Fibroblast of skin of left biceps (primary cell): Measurements from ENCODE around the gene UBAC2.
A peak's percentile ranks its signal among the peaks of the same experiment; 100 is the strongest.

Source experiments
- DNase-seq, 2 experiments: peaks; one replicate each; pipeline ENCODE4 v3.0.0-alpha.2; 2013; ENCODE audit warnings: low read depth in 2 of 2

Gene UBAC2

DNA sequence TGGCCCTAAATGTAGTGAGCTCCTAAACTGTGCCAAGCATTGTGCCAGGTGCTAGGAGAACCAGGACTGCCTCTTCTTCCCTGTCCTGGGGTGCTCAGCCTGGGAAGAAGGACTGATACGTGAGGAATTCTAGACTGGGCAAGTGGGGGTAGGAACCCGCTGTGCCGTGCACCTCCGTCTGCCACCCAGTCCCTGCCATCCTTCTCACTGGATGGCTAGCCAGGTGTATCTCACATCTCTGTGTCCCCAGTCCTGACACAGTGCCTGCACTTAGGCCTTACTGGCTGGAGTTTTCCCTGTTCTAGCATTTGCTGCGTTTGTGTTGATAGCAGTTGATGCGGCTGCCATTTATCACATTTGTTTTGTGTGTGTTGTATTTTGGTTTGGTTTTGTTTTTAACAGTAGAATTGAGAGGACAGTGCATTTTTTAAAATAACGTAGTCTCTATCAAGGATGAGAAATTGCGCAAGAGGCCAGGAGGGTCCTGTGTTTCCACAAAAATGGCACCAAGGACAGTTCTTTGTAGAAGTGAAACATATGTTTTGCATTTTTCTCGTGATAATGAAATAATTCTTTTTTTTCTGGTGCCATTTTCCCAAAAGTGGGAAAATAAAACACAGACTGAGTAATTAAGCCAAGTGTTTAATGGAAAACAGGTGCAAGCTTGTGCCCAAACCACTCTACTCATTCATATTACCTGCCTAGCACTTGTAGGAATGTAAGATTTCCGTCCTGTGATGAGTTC is 111.3 kb downstream of the UBAC2 start:
- no peak for DNase-seq

DNA sequence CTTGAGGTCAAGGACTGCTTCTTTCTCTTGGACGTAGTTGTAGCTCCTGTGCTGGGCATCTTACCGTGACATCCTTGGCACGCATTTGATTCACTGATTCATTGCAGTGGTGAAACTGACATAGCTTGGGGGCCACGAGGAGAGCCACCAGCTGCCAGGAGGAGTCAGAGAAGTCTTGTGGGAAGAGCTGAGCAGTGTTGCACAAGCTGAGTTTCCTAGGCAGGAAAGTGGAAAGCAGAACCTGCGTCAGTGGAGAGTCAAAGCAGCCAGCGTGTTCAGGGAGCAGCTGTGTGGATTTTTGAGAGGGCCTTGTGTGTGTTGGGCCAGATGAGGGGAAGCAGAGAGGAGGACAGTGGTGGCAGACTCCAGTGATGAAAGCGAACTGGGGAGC is 111.8 kb downstream of the UBAC2 start:
- peak; percentile 53 to 62 for DNase-seq

DNA sequence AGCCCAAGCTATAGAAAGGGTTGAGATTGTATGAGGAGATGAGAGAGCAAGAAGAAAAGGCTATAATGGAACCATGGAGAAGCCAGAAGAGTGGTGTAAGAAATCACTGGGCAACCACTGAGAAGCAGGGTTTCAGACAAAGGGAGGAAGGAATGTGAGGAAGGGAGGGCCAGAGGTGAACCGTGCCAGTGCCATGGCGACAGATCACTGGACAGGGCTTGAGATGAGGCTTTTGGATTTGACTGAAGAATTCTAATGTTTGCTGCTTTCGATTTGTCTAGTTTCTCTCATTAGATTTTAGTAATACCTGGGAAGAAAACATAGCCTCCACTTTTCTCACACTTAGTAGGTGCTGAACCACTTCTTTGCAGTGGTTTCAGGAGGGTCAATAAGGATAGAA is 112.8 kb downstream of the UBAC2 start:
- DNase-seq: no peak

DNA sequence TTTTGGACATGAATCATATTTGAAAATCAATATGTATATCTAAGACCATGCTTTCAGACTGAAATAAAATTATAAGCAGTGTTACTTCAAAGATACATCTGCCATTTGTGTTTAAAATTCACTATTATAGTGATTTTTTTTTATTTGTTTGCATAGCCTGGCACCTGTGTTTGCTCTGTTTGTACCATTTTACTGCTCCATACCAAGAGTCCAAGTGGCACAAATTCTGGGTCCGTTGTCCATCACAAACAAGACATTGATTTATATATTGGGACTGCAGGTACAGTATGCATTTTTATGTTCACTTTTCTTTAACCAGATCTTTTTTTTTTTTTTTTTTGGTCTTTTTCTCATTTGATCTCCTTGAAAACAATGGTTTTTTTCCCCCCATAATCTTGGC is 113.3 kb downstream of the UBAC2 start:
- DNase-seq: no peak

DNA sequence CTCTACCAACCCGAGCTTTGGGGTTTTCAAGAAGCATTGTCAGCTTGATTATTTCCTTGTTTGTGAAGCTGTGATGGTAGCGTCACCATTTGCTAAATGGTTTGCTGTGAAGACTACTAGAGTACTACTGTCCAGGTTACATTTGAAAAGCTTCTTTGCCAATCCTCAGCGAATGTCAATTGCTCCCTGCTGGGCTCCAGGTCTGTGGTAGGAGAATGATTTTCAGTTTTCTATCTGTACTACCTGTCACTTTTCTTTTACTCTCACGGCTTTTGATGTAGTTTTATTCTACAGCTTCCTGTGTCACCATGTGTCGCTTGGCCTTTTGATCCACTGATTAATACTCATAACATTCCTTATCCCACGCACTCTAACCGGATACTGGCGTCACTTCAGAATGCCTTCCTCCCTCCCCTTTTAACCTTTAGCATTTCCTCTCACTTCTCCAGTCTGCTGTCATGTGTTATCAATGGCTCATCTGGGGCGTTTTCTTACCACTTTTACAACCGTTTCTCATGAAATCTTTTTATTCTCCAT is 114.1 kb downstream of the UBAC2 start:
- DNase-seq: no peak

DNA sequence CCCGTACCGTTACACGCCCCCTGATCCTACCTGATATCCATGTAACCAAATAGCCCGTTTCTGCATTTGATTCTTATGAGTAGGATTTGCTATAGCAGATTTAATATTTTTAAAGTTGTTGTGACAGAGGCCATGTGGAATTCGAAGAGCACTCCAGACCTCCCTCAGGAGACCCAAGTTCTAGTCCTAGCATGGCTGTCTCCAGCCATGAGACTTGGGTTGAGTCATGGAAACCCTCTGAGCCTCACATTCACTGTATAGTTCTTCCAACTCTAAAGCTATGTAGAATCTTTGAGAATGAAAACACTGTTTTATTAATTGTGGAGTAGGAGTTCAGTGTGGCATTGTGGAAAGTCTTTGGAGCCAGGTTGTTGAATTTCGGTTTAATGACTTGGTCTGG is 114.5 kb downstream of the UBAC2 start:
- DNase-seq: no peak

DNA sequence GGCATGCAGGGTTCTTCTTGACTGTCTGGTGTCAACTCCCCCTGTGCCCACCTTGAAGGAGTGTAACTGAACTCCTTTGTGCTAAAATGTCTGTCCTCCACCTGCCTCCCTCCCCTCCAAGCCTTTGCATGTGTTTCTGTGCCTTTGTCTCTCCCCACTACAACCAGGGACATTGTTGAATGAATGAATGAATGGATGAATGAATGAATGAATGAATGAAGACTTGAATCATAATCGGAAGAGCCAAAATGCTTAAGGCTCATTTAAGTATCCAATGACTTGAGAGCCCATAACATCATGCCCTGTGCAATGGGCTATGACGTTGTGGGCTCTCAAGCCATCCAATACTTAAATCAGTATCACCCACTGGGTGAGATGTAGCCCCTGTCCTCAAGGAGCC is 115.6 kb downstream of the UBAC2 start:
- DNase-seq: no peak

DNA sequence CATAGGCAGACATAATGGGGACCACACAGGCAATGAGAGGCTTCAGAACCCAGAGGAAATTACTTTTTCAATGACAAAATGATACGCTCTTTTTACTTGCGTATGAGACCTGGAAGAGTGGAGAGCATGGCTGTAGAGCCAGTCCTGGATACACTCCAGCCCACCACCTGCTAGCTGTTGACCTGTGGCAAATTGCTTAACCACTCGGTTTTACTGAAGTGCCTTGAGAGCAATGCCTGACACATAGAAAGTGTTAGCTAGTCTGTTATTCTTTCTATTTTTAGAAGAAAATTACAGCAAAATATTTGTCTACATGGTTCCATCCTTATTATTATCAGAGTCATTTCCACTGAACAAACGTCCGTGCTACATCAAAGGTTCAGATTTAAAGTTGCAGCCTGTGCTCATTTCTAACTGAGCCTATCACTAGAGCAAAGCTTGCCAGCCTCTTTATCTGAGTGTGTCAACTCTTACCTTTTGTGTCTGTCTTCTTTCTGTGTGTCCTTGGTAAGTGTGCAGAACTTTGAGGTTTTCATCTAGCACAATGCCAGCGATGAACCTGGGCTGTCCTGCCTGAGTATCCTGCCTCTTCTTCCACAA is 116.1 kb downstream of the UBAC2 start:
- DNase-seq: no peak

DNA sequence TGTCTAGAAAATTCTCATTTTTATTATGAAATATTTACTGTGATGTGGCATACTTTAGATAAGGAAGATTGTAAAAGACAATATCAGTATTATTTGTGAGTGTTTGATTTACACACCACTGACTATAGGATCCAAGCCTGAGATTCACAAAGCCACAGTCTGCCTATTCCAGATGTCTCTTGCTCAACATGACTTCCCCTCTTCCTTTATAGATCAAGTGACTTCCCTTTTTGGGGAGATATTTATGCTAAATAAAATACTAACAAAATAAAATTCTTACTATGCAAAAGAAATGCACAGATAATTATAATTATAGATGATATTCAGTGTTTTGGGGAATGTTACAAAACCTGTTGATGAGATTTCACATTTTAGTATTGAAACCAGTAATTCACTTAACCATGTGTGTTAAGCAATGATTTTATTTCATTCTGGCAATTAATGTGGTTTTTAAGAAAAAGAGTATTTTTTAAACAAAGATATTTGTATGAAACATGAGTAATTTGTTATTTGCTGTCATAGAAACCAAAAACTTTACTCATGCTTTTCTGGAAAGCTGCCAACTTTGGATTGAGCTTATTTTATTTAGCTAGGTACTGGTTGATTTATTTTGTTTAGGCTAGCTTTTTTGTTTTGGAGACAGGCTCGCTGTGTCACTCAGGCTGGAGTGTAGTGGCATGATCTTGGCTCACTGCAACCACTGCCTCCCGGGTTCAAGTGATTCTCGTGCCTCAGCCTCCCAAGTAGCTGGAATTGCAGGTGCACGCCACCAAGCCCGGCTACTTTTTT is 120.2 kb downstream of the UBAC2 start:
- DNase-seq: peak; percentile 62 to 68

DNA sequence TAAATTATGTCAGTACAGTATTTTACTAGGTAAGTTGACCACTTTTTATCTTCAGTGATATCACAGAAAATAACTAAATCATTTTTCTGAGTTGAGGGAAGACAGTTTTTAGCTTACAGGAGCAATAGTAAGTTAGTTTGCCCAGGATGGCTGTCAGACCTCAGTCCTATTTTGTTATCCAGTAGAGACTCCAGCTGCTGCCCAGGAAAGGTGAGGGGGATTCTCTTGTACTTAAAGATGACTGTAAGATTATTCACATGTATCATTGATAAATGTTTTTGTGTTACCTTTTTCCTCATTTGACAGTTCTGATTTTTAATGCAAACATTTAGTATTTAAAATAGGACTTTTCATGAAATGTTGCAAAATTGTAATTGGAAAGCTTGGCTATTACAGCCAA is 121.1 kb downstream of the UBAC2 start:
- no peak for DNase-seq

DNA sequence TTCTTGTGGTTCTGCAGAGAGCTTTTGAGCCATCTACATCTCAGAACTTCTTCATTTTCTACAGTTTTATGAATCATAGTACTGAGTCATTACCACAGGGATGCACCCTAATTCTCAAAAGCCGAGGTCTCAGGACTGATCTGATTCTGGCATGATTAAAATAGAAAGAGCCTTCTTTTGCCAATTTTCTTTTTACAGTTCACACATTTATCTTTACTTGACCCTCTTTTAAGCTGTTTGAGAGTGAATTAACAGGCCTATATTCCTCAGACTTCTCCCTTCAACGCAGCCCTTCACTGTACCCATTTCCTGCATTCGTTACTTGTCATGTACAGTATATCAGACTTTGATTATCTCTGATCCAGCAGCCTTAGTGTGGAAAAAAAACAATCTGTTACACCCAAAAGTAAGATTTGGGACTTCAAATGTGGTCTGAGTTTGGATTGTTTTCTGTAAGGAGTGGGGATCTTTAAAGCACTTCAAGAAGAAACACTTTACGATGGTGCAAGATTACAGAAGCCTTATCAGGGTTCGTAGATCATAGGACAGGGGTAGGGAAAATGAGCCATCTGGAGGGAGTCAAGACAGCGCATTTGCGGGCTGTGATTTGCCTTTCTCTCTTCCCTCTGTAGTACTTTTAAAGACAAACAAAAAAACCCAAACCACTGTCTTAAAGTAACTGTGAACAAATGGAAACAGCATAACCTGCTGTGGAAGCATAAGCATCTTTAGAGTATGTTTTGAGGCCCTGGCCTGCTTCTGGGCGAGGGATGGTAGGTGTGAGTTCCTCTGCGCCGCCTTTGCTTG is 121.8 kb downstream of the UBAC2 start:
- DNase-seq: peak; percentile 40 to 53

DNA sequence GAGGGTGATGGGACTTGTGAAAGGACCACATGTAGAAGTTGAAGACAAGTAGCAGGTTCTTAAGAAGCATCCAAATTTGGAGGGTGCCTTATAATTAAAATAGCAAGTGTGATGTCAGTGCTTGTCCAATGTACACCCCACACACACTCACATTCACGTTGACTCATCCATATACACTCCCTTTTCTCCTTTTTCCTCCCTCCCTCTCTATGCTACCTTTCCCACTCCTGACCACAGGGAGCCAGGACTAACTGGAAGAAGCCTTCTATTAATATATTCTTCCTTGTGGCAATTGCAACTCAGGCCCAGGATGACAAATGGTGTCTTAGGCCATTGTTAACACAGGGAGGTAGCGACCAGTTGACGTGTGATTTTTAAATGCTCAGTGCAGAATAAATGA is 122.8 kb downstream of the UBAC2 start:
- DNase-seq: no peak

DNA sequence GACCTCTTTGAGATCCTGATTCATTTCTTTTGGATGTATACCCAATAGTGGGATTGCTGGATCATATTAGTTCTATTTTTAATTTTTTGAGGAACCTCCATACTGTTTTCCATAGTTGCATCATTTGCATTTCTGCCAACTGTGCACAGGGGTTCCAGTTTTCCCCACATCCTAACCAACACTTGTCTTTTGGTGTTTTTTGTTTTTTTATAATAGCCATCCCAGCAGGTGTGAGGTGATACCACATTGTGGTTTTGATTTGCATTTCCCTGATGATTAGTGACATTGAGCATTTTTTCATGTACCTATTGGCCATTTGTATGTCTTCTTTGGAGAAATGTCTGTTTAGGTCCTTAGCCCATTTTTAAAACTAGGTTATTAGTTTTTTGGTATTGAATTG is 125.4 kb downstream of the UBAC2 start:
- DNase-seq: no peak

DNA sequence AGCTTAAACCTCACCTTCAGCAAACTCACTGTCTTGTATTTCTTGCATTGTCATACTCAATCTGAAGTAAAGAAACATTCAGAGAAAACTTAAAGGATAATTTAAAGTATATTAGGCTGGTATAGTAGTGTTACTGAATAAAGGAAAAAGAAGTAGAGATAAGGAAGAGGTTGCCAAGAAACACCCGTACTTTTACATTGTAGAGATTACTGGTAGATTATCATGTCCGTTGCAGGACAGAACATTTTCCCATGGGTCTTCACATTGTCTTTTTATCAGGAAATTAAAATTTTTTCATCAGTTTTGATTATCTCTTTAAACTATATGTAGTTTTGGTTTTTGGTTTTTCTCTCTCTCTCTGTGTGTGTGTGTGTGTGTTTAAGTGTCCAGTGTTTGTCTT is 126.5 kb downstream of the UBAC2 start:
- DNase-seq: no peak

DNA sequence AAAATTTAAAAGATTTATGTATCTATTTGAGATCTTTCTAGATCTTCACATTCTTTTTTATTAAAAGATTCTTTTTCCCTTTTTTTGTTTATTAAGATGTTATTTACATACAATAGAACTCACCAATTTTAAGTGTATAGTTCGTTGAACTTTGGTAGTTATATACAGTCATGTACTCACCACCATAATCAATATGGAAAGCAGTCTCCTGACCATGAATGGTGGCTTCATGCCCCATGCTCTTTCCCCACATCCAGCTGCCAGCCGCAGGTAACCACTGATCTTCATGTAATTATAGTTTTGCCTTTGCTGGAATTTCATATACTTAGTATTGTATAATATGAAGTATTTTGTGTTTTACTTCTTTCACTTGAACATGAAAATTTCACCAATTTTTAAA is 127.1 kb downstream of the UBAC2 start:
- DNase-seq: no peak

DNA sequence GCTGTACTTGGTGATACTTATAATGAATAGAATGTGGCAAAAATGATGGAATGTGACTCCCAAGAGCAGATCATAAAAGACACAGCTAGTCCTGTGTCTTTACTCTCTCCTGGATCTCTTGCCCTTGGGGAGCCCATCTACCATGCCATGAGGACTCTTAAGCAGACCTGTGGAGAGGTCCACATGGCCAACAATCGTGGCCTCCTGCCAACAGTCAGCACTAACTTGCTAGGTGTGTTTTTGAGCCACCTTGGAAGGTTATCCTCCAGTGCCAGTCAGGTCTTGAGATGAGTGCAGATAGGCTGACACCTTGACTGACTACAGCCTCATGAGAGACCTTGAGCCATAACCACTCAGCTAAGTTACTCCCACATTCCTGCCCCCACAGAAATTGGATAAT is 128.8 kb downstream of the UBAC2 start:
- DNase-seq: no peak

DNA sequence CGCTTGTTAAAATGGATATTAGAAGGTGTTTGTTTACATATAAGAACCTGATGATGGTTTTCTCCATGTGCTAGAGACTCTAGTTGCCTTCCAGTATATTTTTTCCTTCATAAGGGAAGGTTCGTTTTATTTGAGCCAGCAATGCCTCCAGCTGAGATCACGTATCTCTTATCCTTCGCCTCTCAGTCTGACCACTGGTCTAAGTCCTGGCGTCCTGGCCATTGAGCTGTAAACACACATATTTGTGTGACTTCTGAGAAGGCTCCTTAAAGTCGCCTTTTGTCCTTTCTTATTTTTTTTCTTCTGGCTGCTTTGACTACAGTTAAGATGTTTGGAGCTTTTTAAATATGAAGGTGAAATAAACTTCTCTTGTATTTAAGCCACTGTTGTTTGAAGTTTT is 130.3 kb downstream of the UBAC2 start:
- no peak for DNase-seq

DNA sequence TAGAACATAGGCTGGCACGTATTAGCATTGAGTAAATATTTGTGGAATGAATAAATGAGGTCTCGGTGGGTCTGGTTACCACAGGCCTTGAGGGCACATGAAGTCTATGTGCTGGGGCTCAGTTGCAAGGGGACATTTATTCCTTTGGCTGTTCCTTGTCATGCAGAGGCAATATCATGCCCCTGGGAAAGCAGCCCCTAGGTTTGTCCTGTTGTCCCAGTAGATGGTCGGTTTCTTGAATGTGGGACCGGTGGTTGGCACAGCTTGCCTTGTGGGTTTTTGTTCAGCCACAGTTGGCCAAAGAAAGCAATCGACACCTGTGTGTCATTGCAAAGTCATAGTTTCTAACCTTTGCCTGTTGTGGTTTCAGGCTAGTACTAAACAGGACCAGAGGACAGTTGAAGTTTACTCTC is 131.2 kb downstream of the UBAC2 start:
- no peak for DNase-seq

DNA sequence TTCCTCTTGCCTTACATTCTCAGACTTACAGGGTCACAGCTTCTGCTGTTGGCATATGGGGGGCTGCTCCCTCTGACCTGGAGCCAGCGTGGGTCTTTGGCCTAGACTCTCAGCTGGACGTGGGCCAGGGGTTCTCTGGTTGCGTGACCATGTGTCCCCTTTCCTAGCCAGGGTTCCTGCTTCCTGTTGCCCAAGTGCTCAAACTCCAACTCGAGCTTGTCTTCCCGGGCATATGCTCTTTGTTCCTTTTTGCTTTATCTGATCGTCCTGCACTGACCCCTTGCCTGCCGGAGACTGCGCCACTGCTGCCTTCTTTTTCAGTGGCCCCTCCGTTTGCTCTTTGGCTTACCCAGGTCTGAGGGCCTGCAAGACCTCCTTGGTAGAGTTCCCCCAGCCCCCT is 131.8 kb downstream of the UBAC2 start:
- no peak for DNase-seq

DNA sequence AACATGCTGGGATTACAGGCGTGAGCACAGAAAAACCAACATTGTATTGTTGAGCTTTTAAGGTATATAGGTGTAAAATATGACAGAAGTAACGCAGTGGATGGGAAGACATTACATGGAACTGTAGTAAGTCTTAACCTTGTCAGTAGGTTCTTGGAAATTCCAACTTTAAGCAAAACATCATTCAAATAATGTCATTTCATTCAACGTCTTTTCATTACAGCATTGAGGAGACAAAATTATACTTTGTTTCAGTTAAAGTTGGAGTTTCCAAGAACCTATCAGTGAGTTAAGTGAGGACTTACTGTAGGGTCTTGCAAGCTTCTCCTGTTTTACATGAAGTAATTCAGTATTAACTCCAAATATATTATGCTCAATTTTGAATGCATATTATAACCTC is 133.6 kb downstream of the UBAC2 start:
- no peak for DNase-seq

DNA sequence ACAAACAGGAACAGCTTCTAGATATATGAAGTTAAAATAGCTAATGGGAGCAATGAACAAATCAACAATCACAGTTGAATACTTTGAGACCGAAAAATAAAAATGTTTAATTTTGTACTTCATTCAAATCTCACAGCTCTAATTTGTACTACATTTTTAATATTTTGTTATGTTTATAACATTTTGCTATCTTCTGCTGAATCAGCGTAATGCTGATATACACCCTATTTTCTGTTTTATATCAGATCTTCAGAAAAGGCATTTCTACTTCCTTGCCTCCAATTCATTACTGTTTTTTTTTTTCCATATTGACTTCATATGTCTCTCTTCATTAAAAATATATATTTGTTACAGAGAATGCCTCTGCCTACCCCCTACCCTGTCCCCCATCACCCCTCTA is 134.4 kb downstream of the UBAC2 start:
- no peak for DNase-seq

DNA sequence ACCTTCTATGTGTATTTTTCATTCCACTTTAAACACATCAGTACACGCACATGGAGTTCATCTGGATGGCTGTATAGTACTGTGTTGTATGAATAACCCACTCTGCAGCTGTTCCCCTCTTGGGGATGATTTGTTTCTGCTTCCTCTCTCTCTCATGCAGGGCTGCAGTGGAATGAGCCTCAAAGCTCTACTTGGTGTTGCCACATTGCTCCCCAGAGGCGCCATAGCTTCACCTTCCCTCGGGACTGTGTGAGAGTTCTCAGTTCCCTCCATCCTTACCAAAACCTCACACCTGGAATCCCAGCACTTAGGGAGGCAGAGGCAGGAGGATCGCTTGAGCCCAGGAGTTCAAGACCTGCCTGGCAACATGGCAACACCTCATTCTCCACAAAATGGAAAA is 134.9 kb downstream of the UBAC2 start:
- no peak for DNase-seq
